GM10266 (cell line): ENCODE results near the gene IQSEC3.

Experiments
- DNase-seq: peaks from one replicate; pipeline ENCODE4 v3.0.0; 2012; ENCODE audit errors: extremely low spot score
- CTCF ChIP-seq: IDR thresholded peaks from 2 replicates; pipeline ENCODE4 v1.5.1; 2012; ENCODE audit warnings: mild to moderate bottlenecking, low read depth; ENCODE audit not compliant: control insufficient read depth, insufficient read depth; ENCODE audit errors: missing control alignments

The IQSEC3 gene

DNA sequence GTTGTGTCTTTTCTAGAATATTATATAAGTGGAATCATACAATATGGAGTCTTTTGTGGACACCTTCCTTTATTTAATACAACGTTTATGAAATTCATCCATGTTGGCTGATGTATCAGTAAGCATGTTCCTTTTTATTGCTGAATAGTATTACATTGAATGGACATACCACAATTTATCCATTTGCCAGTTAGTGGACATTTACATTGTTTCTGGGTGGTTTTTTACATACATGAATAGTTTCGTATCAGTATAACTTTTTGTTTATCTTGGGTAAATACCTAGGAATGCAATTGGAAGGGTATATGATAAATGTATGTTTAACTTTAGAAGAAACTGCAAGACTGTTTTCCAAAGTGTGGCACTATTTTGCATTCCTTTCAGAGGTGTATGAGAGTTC is 23.1 kb downstream of the IQSEC3 start:
- no peak for TF ChIP-seq CTCF
- DNase-seq = no peak

DNA sequence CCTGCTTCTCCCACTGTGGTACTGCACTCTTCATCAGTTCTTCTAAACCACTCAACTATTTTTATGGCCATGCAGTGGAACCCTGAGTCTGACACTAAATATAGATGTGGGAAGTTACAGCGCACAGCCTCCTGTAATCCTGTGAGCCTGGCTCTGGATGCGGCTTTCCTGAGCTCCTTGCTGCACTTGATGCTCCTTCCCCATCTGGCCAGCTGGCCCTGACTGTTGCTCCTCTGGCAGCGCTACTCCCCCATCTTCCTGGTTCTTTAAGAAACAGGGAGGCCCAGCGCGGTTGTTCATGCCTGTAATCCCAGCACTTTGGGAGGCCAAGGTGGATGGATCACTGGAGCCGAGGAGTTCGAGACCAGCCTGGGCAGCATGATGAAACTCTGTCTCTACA is 24.6 kb downstream of the IQSEC3 start:
- no peak for TF ChIP-seq CTCF
- no peak for DNase-seq

DNA sequence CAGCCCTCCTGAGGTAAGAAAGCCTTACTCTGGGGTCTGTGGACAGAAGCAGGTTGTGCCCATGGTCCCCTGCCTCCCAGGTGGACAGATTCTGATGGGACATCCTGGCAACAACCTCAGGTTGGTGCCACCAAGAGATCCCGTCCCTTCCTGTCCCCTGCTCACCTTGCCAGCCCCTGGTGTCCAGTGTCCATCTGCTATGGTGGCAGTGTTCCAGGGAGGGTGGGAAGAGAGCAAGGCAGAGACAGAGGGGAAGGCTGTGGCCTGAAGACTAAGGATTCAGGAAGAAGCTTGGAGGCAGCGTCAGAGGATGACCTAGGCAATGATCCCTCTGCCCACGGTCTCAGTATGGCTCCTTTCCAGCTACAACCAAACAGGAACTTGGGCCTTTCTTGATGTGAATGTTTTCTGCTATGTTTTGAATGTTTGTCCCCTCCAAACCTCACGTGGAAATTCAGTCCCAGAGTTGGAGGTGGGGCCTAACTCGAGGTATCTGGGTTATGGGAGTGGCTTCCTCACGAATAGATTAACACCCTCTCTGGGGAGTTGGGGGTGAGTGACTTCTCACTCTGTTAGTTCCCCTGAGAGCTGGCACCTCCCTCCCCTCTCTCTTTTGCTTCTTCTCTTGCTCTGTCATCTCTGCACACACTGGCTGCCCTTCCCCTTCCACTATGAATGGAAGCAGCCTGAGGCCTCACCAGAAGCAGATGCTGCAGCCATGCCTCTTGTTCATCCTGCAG is 26.9 kb downstream of the IQSEC3 start:
- TF ChIP-seq CTCF = no peak
- no peak for DNase-seq

DNA sequence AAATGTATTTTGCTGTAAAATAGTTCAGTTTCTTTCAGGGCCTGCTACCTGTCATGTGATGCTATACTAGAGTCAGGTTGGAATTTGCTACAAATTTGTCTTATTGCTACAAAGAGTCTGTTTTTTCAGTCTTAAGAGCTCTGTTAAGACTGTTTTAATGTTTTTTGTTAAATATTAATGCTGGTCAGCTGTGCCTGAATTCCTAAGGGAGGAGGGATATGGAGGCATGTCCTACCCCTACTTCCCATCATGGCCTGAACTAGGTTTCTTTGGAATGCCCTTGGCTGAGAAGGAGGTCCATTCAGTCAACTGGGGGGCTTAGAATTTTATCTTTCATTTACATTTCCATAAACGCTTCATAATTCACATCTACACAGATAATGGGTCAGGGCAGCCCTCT is 30.0 kb downstream of the IQSEC3 start:
- TF ChIP-seq CTCF = no peak

DNA sequence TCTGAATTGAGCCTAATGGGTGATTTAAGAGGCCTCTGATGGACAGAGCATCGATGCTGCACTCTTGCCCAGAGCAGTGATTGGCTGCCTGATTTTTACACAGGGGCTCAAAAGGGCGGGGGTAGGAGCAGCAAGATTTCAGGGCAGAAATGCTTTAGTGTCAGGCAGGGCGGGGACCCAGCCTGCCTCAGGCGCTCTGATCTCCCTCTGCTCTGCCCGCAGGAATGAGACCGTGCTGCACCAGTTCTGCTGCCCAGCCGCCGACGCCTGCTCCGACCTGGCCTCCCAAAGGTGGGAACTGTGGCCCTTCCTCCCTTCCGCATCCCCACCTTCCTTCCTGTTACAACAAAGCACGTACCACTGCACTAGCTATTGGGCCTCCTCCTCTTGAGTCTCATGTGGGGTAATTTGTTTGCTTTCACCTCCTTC is 32.4 kb downstream of the IQSEC3 start:
- no peak for DNase-seq
- TF ChIP-seq CTCF = no peak

More for the DNA sequence above, 30.0 kb downstream of the IQSEC3 start:
- no peak for DNase-seq

DNA sequence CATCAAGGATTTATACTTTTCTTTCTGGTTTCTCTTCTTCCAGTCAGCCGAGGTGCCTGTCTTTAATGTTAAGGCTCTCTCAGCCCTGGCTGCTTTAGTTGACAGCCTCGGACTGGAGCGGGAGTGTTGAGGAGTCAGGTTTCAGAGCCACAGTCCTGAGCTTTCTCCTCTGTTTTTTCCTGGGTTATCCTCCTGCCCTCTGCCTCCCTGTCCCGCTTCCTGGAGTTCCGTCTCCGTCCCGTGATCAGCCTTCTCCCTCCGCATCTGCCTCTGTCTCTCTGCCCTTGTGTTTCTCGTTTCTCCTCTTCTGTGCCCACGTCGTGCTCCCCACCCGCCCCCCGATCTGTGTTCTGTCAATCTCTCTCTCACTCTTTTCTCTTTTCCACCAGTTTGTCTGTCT is 33.0 kb downstream of the IQSEC3 start:
- TF ChIP-seq CTCF = no peak
- DNase-seq = no peak

- DNase-seq = no peak
Measured at GRCh38 chr12:101969-102878, 35.7 kb downstream of the IQSEC3 start.

More at GRCh38 chr12:101969-102878, 35.7 kb downstream of the IQSEC3 start:
- no peak for TF ChIP-seq CTCF
